Neural cell (in vitro differentiated cells): Measurements from ENCODE around the gene BNIP3. TPM values are rescaled to one million over a fixed set of nuclear protein-coding genes. Genes with fewer than 3 reads are reported as not detected.

Source experiments
- H2AFZ ChIP-seq: fragments of 200-600, 300-800 bp; sonication (generic), shearing (Covaris generic); 2 replicates; pipeline ENCODE4 v1.6.0; 2014; ENCODE audit warnings: low read depth, mild to moderate bottlenecking, antibody characterized with exemption, low read length, moderate library complexity
- H3F3A ChIP-seq: fragments of 200-600 bp; shearing (Covaris generic); 2 replicates; pipeline ENCODE4 v1.6.1; 2016; ENCODE audit warnings: mild to moderate bottlenecking, moderate library complexity, mixed read lengths, antibody characterized with exemption, low read length; ENCODE audit not compliant: insufficient read depth, poor library complexity, severe bottlenecking
- H3K27ac ChIP-seq: fragments of 200-600, 300-800 bp; sonication (generic), shearing (Covaris generic); 2 replicates; pipeline ENCODE4 v1.5.1; 2014; ENCODE audit warnings: mild to moderate bottlenecking, low read length, moderate library complexity
- H3K27me3 ChIP-seq: fragments of 300-800, 200-600 bp; sonication (generic), shearing (Covaris generic); 2 replicates; pipeline ENCODE4 v1.6.0; 2014; ENCODE audit warnings: mild to moderate bottlenecking, low read depth, low read length, moderate library complexity; ENCODE audit not compliant: insufficient read depth
- H3K36me3 ChIP-seq: fragments of 300-800, 200-600 bp; sonication (generic), shearing (Covaris generic); 2 replicates; pipeline ENCODE4 v1.5.1; 2014; ENCODE audit warnings: mild to moderate bottlenecking, antibody characterized with exemption, low read length, moderate library complexity; ENCODE audit not compliant: insufficient read depth
- H3K4me2 ChIP-seq: fragments of 300-800, 200-600 bp; sonication (generic), shearing (Covaris generic); 2 replicates; pipeline ENCODE4 v1.6.0; 2014; ENCODE audit warnings: mild to moderate bottlenecking, low read length
- H3K4me3 ChIP-seq: fragments of 300-800, 200-600 bp; sonication (generic), shearing (Covaris generic); 2 replicates; pipeline ENCODE4 v1.5.1; 2014; ENCODE audit warnings: mild to moderate bottlenecking, low read length, moderate library complexity
- H3K79me2 ChIP-seq: fragments of 200-600 bp; shearing (Covaris generic); replicated peaks from 2 replicates; pipeline ENCODE4 v1.6.0; 2014; ENCODE audit warnings: mild to moderate bottlenecking, low read length, moderate library complexity; ENCODE audit not compliant: insufficient read depth
- H3K9ac ChIP-seq: fragments of 300-800, 200-600 bp; sonication (generic), shearing (Covaris generic); 2 replicates; pipeline ENCODE4 v1.6.1; 2016; ENCODE audit warnings: mild to moderate bottlenecking, low read length, mixed read lengths
- H3K9me2 ChIP-seq: fragments of 200-600 bp; shearing (Covaris generic); 2 replicates; pipeline ENCODE4 v1.6.1; 2016; ENCODE audit warnings: mild to moderate bottlenecking, low read length, mixed read lengths; ENCODE audit not compliant: insufficient read depth
- H3K9me3 ChIP-seq: fragments of 200-600, 300-800 bp; sonication (generic), shearing (Covaris generic); 2 replicates; pipeline ENCODE4 v1.6.1; 2016; ENCODE audit warnings: mild to moderate bottlenecking, mixed run types, low read length, moderate library complexity, mixed read lengths
- H4K20me1 ChIP-seq: fragments of 200-600 bp; shearing (Covaris generic); 2 replicates; pipeline ENCODE4 v1.6.1; 2016; ENCODE audit warnings: mild to moderate bottlenecking, mixed run types; ENCODE audit not compliant: insufficient read depth
- CTCF ChIP-seq: fragments of 450-650 bp; IDR thresholded peaks from 2 replicates; pipeline ENCODE4 v1.5.1; 2014; ENCODE audit warnings: antibody characterized with exemption, mild to moderate bottlenecking, moderate library complexity; ENCODE audit not compliant: poor library complexity, severe bottlenecking
- EP300 ChIP-seq: fragments of 450-650 bp; conservative IDR thresholded peaks from 2 replicates; pipeline ENCODE4 v1.6.1; 2014; ENCODE audit warnings: antibody characterized with exemption, mild to moderate bottlenecking, moderate library complexity; ENCODE audit not compliant: poor library complexity, severe bottlenecking
- EZH2 ChIP-seq: fragments of 200-600, 300-800 bp; shearing (Covaris generic), sonication (generic); IDR thresholded peaks from 2 replicates; pipeline ENCODE4 v1.6.1; 2014; ENCODE audit warnings: antibody characterized with exemption, low read length, borderline replicate concordance, mild to moderate bottlenecking; ENCODE audit not compliant: insufficient read depth, poor library complexity, severe bottlenecking
- MXI1 ChIP-seq: fragments of 450-650 bp; conservative IDR thresholded peaks from 2 replicates; pipeline ENCODE4 v1.6.1; 2014; ENCODE audit warnings: antibody characterized with exemption, mild to moderate bottlenecking; ENCODE audit not compliant: poor library complexity, severe bottlenecking
- POLR2AphosphoS5 ChIP-seq: IDR thresholded peaks from 2 replicates; pipeline ENCODE4 v1.6.1; 2012
- RAD21 ChIP-seq: fragments of 450-650 bp; conservative IDR thresholded peaks from 2 replicates; pipeline ENCODE4 v1.6.1; 2014; ENCODE audit warnings: antibody characterized with exemption, mild to moderate bottlenecking, moderate library complexity
- REST ChIP-seq: IDR thresholded peaks from 2 replicates; pipeline ENCODE4 v1.6.1; 2012; ENCODE audit warnings: borderline replicate concordance
- SMC3 ChIP-seq: fragments of 450-650 bp; conservative IDR thresholded peaks from 2 replicates; pipeline ENCODE4 v1.6.1; 2014; ENCODE audit warnings: antibody characterized with exemption, mild to moderate bottlenecking, moderate library complexity; ENCODE audit not compliant: poor library complexity
- TAF1 ChIP-seq: IDR thresholded peaks from 2 replicates; pipeline ENCODE4 v1.6.1; 2012; ENCODE audit warnings: low read depth
- polyA plus RNA-seq: library from polyadenylated mRNA; depleted of rRNA; stranded (reverse); fragments of >200 nt; gene quantifications from 2 replicates; pipeline ENCODE4 v1.2.3, GENCODE V29; 2014

BNIP3 gene
- polyA plus RNA-seq, 1 donor from 2014 or later: 77.1 TPM

DNA sequence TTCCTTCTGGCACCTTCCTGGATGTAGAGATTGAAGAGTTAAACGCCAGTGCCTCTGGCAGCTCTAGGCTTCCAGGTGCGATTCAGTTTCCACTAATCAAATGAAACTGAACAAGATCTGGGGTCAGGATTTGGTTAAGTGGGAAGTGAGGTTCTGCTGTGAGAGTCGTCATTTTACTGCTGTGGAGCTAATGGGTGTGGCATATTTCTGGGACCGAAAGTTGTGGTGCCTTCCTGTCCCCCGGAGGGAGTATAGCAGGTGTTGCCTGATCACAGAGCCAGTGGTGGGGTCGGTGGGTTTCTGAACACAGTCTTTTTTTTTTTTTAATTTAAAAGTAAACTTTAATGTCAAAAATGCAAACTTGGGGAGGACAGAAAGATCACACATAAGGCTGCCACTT lies 47.0 kb upstream of the BNIP3 start:
- Histone ChIP-seq H3K79me2 (no peaks in the 10 kb centered on the region), H3K4me2 (no peak overlapping the region), H3K27me3 (peaks cover 2% of the 10 kb centered on the region), H3K36me3 (no peaks in the 10 kb centered on the region), H4K20me1 (no peaks in the 10 kb centered on the region), H3K27ac (no peak overlapping the region), H3K4me3 (no peak overlapping the region), H3K9me3 (peaks cover under 1% of the 10 kb centered on the region), H3K9ac (no peak overlapping the region), H3K9me2 (no peaks in the 10 kb centered on the region), H3F3A (no peaks in the 10 kb centered on the region), H2AFZ (no peak overlapping the region)
- TF ChIP-seq RAD21: no peak

GRCh38 chr10:132027423-132027983 lies 45.8 kb upstream of the BNIP3 start:
- no peak overlapping the region for H3K27ac ChIP-seq
- H3K9ac ChIP-seq: no peak overlapping the region
- peaks cover 5% of the 10 kb centered on the region for H3K27me3 ChIP-seq
- H2AFZ ChIP-seq: no peak overlapping the region
- no peaks in the 10 kb centered on the region for H3K9me3 ChIP-seq
- H3K4me2 ChIP-seq: no peak overlapping the region
- no peaks in the 10 kb centered on the region for H3F3A ChIP-seq
- no peaks in the 10 kb centered on the region for H3K36me3 ChIP-seq
- no peaks in the 10 kb centered on the region for H4K20me1 ChIP-seq
- TF ChIP-seq REST: no peak
- TF ChIP-seq EP300: no peak
- no peak for TF ChIP-seq MXI1
- TF ChIP-seq CTCF: no peak
- TF ChIP-seq SMC3: no peak
- no peak for TF ChIP-seq POLR2AphosphoS5
- no peak for TF ChIP-seq RAD21
- TF ChIP-seq TAF1: no peak
- no peak for TF ChIP-seq EZH2
- H3K9me2 ChIP-seq: no peaks in the 10 kb centered on the region
- no peak overlapping the region for H3K4me3 ChIP-seq
- no peaks in the 10 kb centered on the region for H3K79me2 ChIP-seq
